Activated T-cell treated with anti-CD3 and anti-CD28 coated beads, Interleukin-2, amount 50 U/mL, for 4 hours (primary cell): ENCODE results near the gene ANAPC2. TPM values are rescaled to one million over a fixed set of nuclear protein-coding genes. Genes with fewer than 3 reads are reported as not detected.
A peak's percentile ranks its signal among the peaks of the same experiment; 100 is the strongest.

Experiments
- ATAC-seq, 2 donors: fragments of 200-7000 bp; cut with Tn5 transposase; one replicate each; pipeline ENCODE4 v1.10.0; 2021
- DNase-seq: peaks from one replicate; pipeline ENCODE4 v3.0.0-alpha.2; 2020
- H3K27me3 Mint-ChIP-seq: one replicate; pipeline ENCODE4 v1.8.0; 2021; ENCODE audit warnings: low read depth, mixed read lengths
- H3K36me3 Mint-ChIP-seq: one replicate; pipeline ENCODE4 v1.8.0; 2022; ENCODE audit warnings: mixed read lengths; ENCODE audit not compliant: insufficient read depth
- H3K4me1 Mint-ChIP-seq: one replicate; pipeline ENCODE4 v1.8.0; 2021; ENCODE audit warnings: low read depth, mixed read lengths
- H3K4me3 Mint-ChIP-seq: one replicate; pipeline ENCODE4 v1.8.0; 2021; ENCODE audit warnings: mild to moderate bottlenecking, moderate library complexity, mixed read lengths
- H3K9me3 Mint-ChIP-seq: one replicate; pipeline ENCODE4 v1.8.0; 2021; ENCODE audit warnings: mixed read lengths
- total RNA-seq, 3 donors: library from RNA; stranded (reverse); gene quantifications; one replicate each; pipeline ENCODE4 v1.2.1, GENCODE V29; 2021

ANAPC2 gene
- total RNA-seq, result 10 to 100 TPM; 71.9 to 86.3 (median 73.3) TPM

GRCh38 chr9:137188490-137189296, at the start of gene ANAPC2, which contains the start of gene SSNA1:
Gene ANAPC2 (minus strand): TSS chr9:137188560. CDS start chr9:137188532, 28 bp downstream.
Gene SSNA1 (plus strand): TSS chr9:137188676. CDS start chr9:137188727, 51 bp downstream.
- H3K36me3 Mint-ChIP-seq, result peaks cover 5% of the 10 kb centered on the region
- H3K4me3 Mint-ChIP-seq, result peak within 1 kb of the TSS; percentile 96
- H3K27me3 Mint-ChIP-seq, result no peaks in the 10 kb centered on the region
- ATAC-seq, result peak; percentile 83
- H3K9me3 Mint-ChIP-seq, result no peaks in the 10 kb centered on the region
- peaks cover 36% of the 10 kb centered on the region for H3K4me1 Mint-ChIP-seq
- peak; percentile 92 for DNase-seq

GRCh38 chr9:137236936-137237421, 48.6 kb upstream of the ANAPC2 start:
- ATAC-seq (no peak), DNase-seq (no peak)
- Mint-ChIP-seq H3K9me3 (no peaks in the 10 kb centered on the region), H3K4me1 (peaks cover 13% of the 10 kb centered on the region), H3K27me3 (peaks cover 2% of the 10 kb centered on the region), H3K36me3 (no peaks in the 10 kb centered on the region), H3K4me3 (no peak overlapping the region)

- peaks cover 13% of the 10 kb centered on the region for H3K4me1 Mint-ChIP-seq
These were observed 48.0 kb upstream of the ANAPC2 start for GRCh38 chr9:137236238-137236935.

GRCh38 chr9:137235424-137236237, 47.3 kb upstream of the ANAPC2 start:
- H3K27me3 Mint-ChIP-seq, result peaks cover 4% of the 10 kb centered on the region
- H3K36me3 Mint-ChIP-seq, result no peaks in the 10 kb centered on the region
- no peak overlapping the region for H3K4me3 Mint-ChIP-seq
- H3K4me1 Mint-ChIP-seq, result peaks cover 13% of the 10 kb centered on the region
- no peaks in the 10 kb centered on the region for H3K9me3 Mint-ChIP-seq
- ATAC-seq (no peak), DNase-seq (no peak)

More at GRCh38 chr9:137236238-137236935, 48.0 kb upstream of the ANAPC2 start:
- peak; percentile 93 for DNase-seq
- Mint-ChIP-seq H3K27me3 (peaks cover 4% of the 10 kb centered on the region), H3K9me3 (no peaks in the 10 kb centered on the region), H3K4me3 (no peak overlapping the region), H3K36me3 (no peaks in the 10 kb centered on the region)
- ATAC-seq, result peak; percentile 26 to 32

- Mint-ChIP-seq H3K36me3 (no peaks in the 10 kb centered on the region), H3K4me3 (no peak overlapping the region), H3K9me3 (no peaks in the 10 kb centered on the region), H3K4me1 (peaks cover 13% of the 10 kb centered on the region), H3K27me3 (peaks cover 4% of the 10 kb centered on the region)
- no peak for DNase-seq
- no peak for ATAC-seq
These were observed 46.5 kb upstream of the ANAPC2 start for GRCh38 chr9:137234758-137235423.

GRCh38 chr9:137234055-137234697, 45.8 kb upstream of the ANAPC2 start:
- no peak for ATAC-seq

GRCh38 chr9:137233143-137233980, 45.0 kb upstream of the ANAPC2 start:
- H3K4me3 Mint-ChIP-seq, result no peak overlapping the region
- no peak for ATAC-seq
- H3K4me1 Mint-ChIP-seq, result peaks cover 2% of the 10 kb centered on the region
- H3K36me3 Mint-ChIP-seq, result no peaks in the 10 kb centered on the region
- peaks cover 7% of the 10 kb centered on the region for H3K27me3 Mint-ChIP-seq
- DNase-seq, result no peak
- no peaks in the 10 kb centered on the region for H3K9me3 Mint-ChIP-seq

More at GRCh38 chr9:137234055-137234697, 45.8 kb upstream of the ANAPC2 start:
- DNase-seq, result no peak
- no peaks in the 10 kb centered on the region for H3K9me3 Mint-ChIP-seq
- no peak overlapping the region for H3K4me3 Mint-ChIP-seq
- peaks cover 4% of the 10 kb centered on the region for H3K27me3 Mint-ChIP-seq
- peaks cover 8% of the 10 kb centered on the region for H3K4me1 Mint-ChIP-seq
- no peaks in the 10 kb centered on the region for H3K36me3 Mint-ChIP-seq

GRCh38 chr9:137232510-137232909, 44.1 kb upstream of the ANAPC2 start:
- peaks cover 9% of the 10 kb centered on the region for H3K27me3 Mint-ChIP-seq
- peaks cover 2% of the 10 kb centered on the region for H3K4me1 Mint-ChIP-seq
- H3K4me3 Mint-ChIP-seq, result no peak overlapping the region
- H3K36me3 Mint-ChIP-seq, result no peaks in the 10 kb centered on the region
- DNase-seq, result no peak
- no peaks in the 10 kb centered on the region for H3K9me3 Mint-ChIP-seq
- no peak for ATAC-seq

- Mint-ChIP-seq H3K4me3 (no peak overlapping the region), H3K4me1 (peaks cover 3% of the 10 kb centered on the region), H3K27me3 (peaks cover 10% of the 10 kb centered on the region), H3K9me3 (no peaks in the 10 kb centered on the region), H3K36me3 (no peaks in the 10 kb centered on the region)
- ATAC-seq (no peak), DNase-seq (no peak)
These were observed 43.7 kb upstream of the ANAPC2 start for GRCh38 chr9:137232101-137232500.

GRCh38 chr9:137231372-137232039, 43.1 kb upstream of the ANAPC2 start:
- DNase-seq, result no peak
- ATAC-seq, result no peak
- Mint-ChIP-seq H3K36me3 (no peaks in the 10 kb centered on the region), H3K4me3 (no peak overlapping the region), H3K9me3 (no peaks in the 10 kb centered on the region), H3K27me3 (peaks cover 10% of the 10 kb centered on the region), H3K4me1 (peaks cover 3% of the 10 kb centered on the region)

- Mint-ChIP-seq H3K9me3 (no peaks in the 10 kb centered on the region), H3K36me3 (no peaks in the 10 kb centered on the region), H3K27me3 (peaks cover 10% of the 10 kb centered on the region), H3K4me3 (no peak within 1 kb of the TSS), H3K4me1 (peaks cover 3% of the 10 kb centered on the region)
- ATAC-seq (no peak), DNase-seq (no peak)
These were observed 42.5 kb upstream of the ANAPC2 start, which contains the start of gene SLC34A3 for GRCh38 chr9:137230705-137231371. Gene SLC34A3 (plus strand): TSS chr9:137230901. CDS start chr9:137231703, 802 bp downstream.
